Lung microvascular endothelial cell (primary cell): Measurements from ENCODE around the gene ATF1. TPM values are rescaled to one million over a fixed set of nuclear protein-coding genes. Genes with fewer than 3 reads are reported as not detected.
A peak's percentile ranks its signal among the peaks of the same experiment; 100 is the strongest.
"Not testable (repeated sequence)": the region's sequence is repeated elsewhere in the genome, so short reads cannot be mapped to it uniquely, and the experiment has no call there.

Experiments used
- DNase-seq, 2 donors: peaks; one replicate each; pipeline versions ENCODE4 v3.0.0 to v3.0.0-alpha.2; 2010; ENCODE audit warnings: low read depth in 2 of 2
- total RNA-seq: library from RNA; depleted of rRNA; stranded (reverse); fragments of >200 nt; gene quantifications from 2 replicates; pipeline ENCODE4 v1.2.1, GENCODE V29; 2014

ATF1 gene
- total RNA-seq, 1 donor from 2014 or later: 17.5 TPM

DNA sequence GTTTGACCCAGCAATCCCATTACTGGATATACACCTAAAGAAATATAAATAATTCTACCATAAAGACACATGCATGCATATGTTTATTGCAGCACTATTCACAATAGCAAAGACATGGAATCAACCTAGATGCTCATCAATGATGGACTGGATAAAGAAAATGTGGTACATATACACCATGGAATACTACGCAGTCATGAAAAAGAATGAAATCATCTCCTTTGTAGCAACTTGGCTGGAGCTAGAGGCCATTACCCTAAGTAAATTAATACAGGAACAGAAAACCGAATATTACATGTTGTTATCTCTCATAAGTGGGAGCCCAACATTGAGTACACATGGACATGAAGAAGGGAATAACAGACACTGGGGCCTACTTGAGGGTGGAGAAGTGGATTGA lies 91.8 kb downstream of the ATF1 start:
- not testable (repeated sequence) for DNase-seq

DNA sequence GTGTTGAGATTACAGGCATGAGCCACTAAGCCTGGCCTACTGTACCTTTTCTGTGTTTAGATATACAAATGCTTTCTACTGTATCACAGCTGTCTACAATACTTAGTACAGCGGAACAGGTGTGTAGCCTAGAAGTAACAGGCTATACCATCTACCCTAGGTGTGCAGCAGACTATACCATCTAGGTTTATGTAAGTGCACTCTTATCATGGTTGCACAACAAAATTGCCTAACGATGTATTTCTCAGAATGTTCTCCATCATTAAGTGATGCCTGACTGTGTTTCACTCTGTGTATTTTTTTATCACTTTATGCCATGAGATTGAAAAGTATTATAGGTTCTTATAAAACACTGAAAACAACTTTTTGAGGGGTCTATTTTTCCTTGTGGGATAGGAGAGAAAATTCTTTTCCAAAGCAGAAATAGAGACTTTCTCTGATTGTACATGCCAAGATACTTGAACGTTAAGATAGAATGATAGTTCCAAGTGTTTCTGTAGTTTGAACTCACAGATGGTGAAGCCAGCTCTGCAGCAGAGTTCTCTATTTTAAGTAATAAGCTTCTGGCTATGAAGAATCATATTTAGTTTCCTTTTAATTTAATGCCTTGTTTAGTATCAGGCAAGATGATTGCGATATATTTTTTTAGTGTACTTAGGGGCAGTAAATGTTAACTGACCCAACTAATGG lies 95.9 kb downstream of the ATF1 start:
- no peak for DNase-seq

DNA sequence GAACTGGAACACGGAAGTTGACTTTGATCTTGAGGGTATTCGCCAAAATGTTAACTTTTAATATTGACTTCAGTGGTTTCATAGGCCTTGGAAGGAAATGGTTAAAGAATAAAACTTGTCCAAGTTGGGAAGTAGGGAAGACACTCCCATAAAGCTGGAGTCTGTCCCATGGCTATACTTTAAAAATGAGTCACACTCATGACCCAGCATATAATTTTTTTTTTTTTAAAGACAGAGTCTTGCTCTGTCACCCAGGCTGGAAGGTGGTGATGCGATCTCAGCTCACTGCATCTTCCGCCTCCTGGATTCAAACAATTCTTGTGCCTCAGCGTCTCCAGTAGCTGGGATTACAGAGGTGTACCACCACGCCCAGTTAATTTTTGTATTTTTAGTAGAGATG lies 98.4 kb downstream of the ATF1 start:
- DNase-seq: peak in 1 of 2 donors; percentile 16

DNA sequence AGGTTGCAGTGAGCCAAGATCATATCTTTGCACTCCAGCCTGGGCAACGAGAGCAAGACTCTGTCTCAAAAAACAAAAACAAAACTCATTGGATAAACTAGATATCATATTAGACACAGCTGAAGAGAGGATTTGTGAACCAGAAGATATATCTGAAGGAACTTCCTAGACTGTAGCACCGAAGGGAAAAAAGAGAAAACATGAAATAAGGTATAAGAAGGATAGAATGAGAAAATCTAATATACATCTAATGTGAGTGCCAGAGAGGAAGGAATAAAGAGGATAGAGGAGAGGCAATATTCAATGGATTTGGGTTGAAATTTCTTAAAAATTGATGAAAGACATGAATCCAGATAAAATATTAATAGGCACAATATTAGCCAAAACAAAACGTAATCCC lies 101.4 kb downstream of the ATF1 start:
- no peak for DNase-seq

DNA sequence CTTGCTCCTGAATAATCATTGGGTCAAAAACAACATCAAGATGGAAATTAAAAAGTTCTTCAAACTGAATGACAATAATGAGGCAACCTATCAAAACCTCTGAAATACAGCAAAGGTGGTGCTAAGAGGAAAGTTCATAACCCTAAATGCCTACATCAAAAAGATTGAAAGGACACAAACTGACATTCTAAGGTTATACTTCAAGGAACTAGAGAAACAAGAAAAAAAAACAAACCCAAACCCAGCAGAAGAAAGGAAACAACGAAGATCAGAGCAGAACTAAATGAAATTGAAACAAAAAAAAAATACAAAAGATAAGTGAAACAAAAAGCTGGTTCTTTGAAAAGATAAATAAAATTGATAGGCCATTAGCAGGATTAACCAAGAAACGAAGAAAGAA lies 105.0 kb downstream of the ATF1 start:
- DNase-seq: not testable (repeated sequence)

Other genes starting within 250 kb of the ATF1 start
- gene TMPRSS12, start 78.8 kb downstream of the ATF1 start, total RNA-seq: not detected in 2 replicates
- not detected in 2 replicates for gene HIGD1C, start 188.4 kb downstream of the ATF1 start, total RNA-seq